MCF 10A (cell line): Measurements from ENCODE around the gene UPF2. TPM values are rescaled to one million over a fixed set of nuclear protein-coding genes. Genes with fewer than 3 reads are reported as not detected.
A peak's percentile ranks its signal among the peaks of the same experiment; 100 is the strongest.

ENCODE experiments used
- BruUV-seq: library from RNA; stranded (reverse); fragments of 400-500 nt; replicated peaks from 2 replicates; lab custom pipeline; 2021; lab: Mats Ljungman, UMichigan
- CTCF ChIA-PET: fragments of 300-600 bp; sonication (Branson Sonifier 250); formaldehyde crosslinking; extraction: SDS; loops from one replicate; lab custom pipeline; 2021; ENCODE audit warnings: antibody characterized with exemption, inconsistent platforms; lab: Yijun Ruan, JAX
- POLR2A ChIA-PET: fragments of 300-600, 350-650 bp; sonication (Branson Sonifier 250); formaldehyde crosslinking; extraction: SDS; loops from one replicate; lab custom pipeline; 2020; ENCODE audit warnings: antibody characterized with exemption, inconsistent platforms; lab: Yijun Ruan, JAX
- DNase-seq: peaks from one replicate; pipeline ENCODE4 v3.0.0-alpha.2; 2018; ENCODE audit not compliant: unreplicated experiment
- H3K27ac Mint-ChIP-seq: one replicate; pipeline ENCODE4 v1.8.0; 2022; ENCODE audit warnings: mild to moderate bottlenecking, low read depth, mixed read lengths; ENCODE audit not compliant: unreplicated experiment
- H3K27me3 Mint-ChIP-seq: one replicate; pipeline ENCODE4 v1.8.0; 2022; ENCODE audit warnings: mixed read lengths; ENCODE audit not compliant: insufficient read depth, unreplicated experiment
- H3K36me3 Mint-ChIP-seq: one replicate; pipeline ENCODE4 v1.8.0; 2022; ENCODE audit warnings: mild to moderate bottlenecking, moderate library complexity, mixed read lengths; ENCODE audit not compliant: insufficient read depth, unreplicated experiment
- H3K4me1 Mint-ChIP-seq: one replicate; pipeline ENCODE4 v1.8.0; 2022; ENCODE audit warnings: mixed read lengths; ENCODE audit not compliant: insufficient read depth, unreplicated experiment
- H3K4me3 Mint-ChIP-seq: one replicate; pipeline ENCODE4 v1.8.0; 2022; ENCODE audit warnings: mild to moderate bottlenecking, moderate library complexity, mixed read lengths; ENCODE audit not compliant: unreplicated experiment
- H3K9me3 Mint-ChIP-seq: one replicate; pipeline ENCODE4 v1.8.0; 2022; ENCODE audit warnings: mixed read lengths; ENCODE audit not compliant: unreplicated experiment
- CTCF ChIP-seq: fragments of 200-600 bp; IDR thresholded peaks from one replicate; pipeline ENCODE4 v1.8.0; 2022; ENCODE audit warnings: antibody characterized with exemption, mild to moderate bottlenecking; ENCODE audit not compliant: unreplicated experiment
- intact Hi-C: fragments of 100-400 bp; cut with micrococcal nuclease; formaldehyde crosslinking; loops from 2 replicates; pipeline ENCODE4 v1.14.1; 2022
- total RNA-seq: library from RNA; stranded (reverse); gene quantifications from 2 replicates; pipeline ENCODE4 v1.2.3, GENCODE V29; 2022

UPF2 gene
- total RNA-seq, 1 experiment from 2014 or later: 24.7 TPM

- no peaks in the 10 kb centered on the region for H3K36me3 Mint-ChIP-seq
- intact Hi-C loops: no loop called here
- BruUV-seq: no TSS peak
- H3K9me3 Mint-ChIP-seq: no peaks in the 10 kb centered on the region
- peak overlapping the region; percentile 68 for H3K27ac Mint-ChIP-seq
- no peak for TF ChIP-seq CTCF
- ChIA-PET CTCF (interaction anchor here (0.6 to 1.1 kb wide), 5 partner anchors 12 to 1461 kb away, joined by 3 to 4 read pairs (median 3); no protein-coding TSS in a partner anchor), POLR2A (interaction anchor here (1.2 kb wide), 1 partner anchor 11 kb away, joined by 4 read pairs; no protein-coding TSS in a partner anchor)
- no peaks in the 10 kb centered on the region for H3K27me3 Mint-ChIP-seq
- H3K4me3 Mint-ChIP-seq: no peak overlapping the region
- DNase-seq: no peak
- H3K4me1 Mint-ChIP-seq: no peaks in the 10 kb centered on the region
Measured at GRCh38 chr10:11908991-11909390, 133.6 kb downstream of the UPF2 start.

- DNase-seq: no peak
- TF ChIP-seq CTCF: no peak
- intact Hi-C loops: no loop called here
- no peaks in the 10 kb centered on the region for H3K27me3 Mint-ChIP-seq
- H3K4me3 Mint-ChIP-seq: no peak overlapping the region
- no TSS peak for BruUV-seq
- ChIA-PET CTCF (interaction anchor here (0.6 to 1.1 kb wide), 4 partner anchors 12 to 125 kb away, joined by 3 to 4 read pairs (median 4); no protein-coding TSS in a partner anchor), POLR2A (interaction anchor here (0.9 to 1.2 kb wide), 2 partner anchors 10 to 11 kb away, joined by 3 to 4 read pairs; no protein-coding TSS in a partner anchor)
- H3K27ac Mint-ChIP-seq: peak overlapping the region; percentile 68
- no peaks in the 10 kb centered on the region for H3K4me1 Mint-ChIP-seq
- H3K9me3 Mint-ChIP-seq: no peaks in the 10 kb centered on the region
- no peaks in the 10 kb centered on the region for H3K36me3 Mint-ChIP-seq
Measured at GRCh38 chr10:11908536-11908935, 134.1 kb downstream of the UPF2 start.

GRCh38 chr10:11907914-11908313 is 134.7 kb downstream of the UPF2 start:
- H3K4me1 Mint-ChIP-seq: no peaks in the 10 kb centered on the region
- CTCF ChIA-PET: interaction anchor here (0.6 kb wide), 1 partner anchor 44 kb away, joined by 4 read pairs; no protein-coding TSS in a partner anchor

GRCh38 chr10:11906714-11907113 is 135.9 kb downstream of the UPF2 start:
- ChIA-PET POLR2A (no interaction called here), CTCF (interaction anchor here (1.0 kb wide), 1 partner anchor 10 kb away, joined by 3 read pairs; no protein-coding TSS in a partner anchor)
- H3K27me3 Mint-ChIP-seq: no peaks in the 10 kb centered on the region
- H3K36me3 Mint-ChIP-seq: no peaks in the 10 kb centered on the region
- DNase-seq: no peak
- intact Hi-C loops: no loop called here
- H3K4me1 Mint-ChIP-seq: no peaks in the 10 kb centered on the region
- no peak overlapping the region for H3K27ac Mint-ChIP-seq
- no peak for TF ChIP-seq CTCF
- no peak overlapping the region for H3K4me3 Mint-ChIP-seq
- no TSS peak for BruUV-seq
- no peaks in the 10 kb centered on the region for H3K9me3 Mint-ChIP-seq

More at GRCh38 chr10:11907914-11908313, 134.7 kb downstream of the UPF2 start:
- Mint-ChIP-seq H3K9me3 (no peaks in the 10 kb centered on the region), H3K27me3 (no peaks in the 10 kb centered on the region), H3K36me3 (no peaks in the 10 kb centered on the region), H3K27ac (no peak overlapping the region), H3K4me3 (no peak overlapping the region)
- POLR2A ChIA-PET: interaction anchor here (0.9 kb wide), 1 partner anchor 10 kb away, joined by 3 read pairs; no protein-coding TSS in a partner anchor
- intact Hi-C loops: no loop called here
- no TSS peak for BruUV-seq
- DNase-seq: no peak
- TF ChIP-seq CTCF: no peak
